Activated naive CD4-positive, alpha-beta T cell treated with anti-CD3 and anti-CD28 coated beads, Interleukin-2, amount 10 ng/mL, durations not matched to agents 7 days and 5 days (primary cell): Measurements from ENCODE around the gene SCGB3A1.

Experiments used
- CTCF ChIA-PET: fragments of 350-600 bp; sonication (Branson Sonifier 250); formaldehyde crosslinking; loops from one replicate; lab custom pipeline; 2021; ENCODE audit warnings: antibody characterized with exemption; lab: Charles Lee
- DNase-seq: peaks from one replicate; pipeline ENCODE4 v3.0.0-alpha.2; 2020
- H3K27ac Mint-ChIP-seq: one replicate; pipeline ENCODE4 v1.8.0; 2021; ENCODE audit warnings: mild to moderate bottlenecking, moderate library complexity, mixed read lengths
- H3K27me3 Mint-ChIP-seq: one replicate; pipeline ENCODE4 v1.8.0; 2021; ENCODE audit warnings: mild to moderate bottlenecking, mixed read lengths
- H3K36me3 Mint-ChIP-seq: one replicate; pipeline ENCODE4 v1.8.0; 2021; ENCODE audit warnings: mixed read lengths
- H3K4me1 Mint-ChIP-seq: one replicate; pipeline ENCODE4 v1.8.0; 2021; ENCODE audit warnings: mixed read lengths
- H3K4me3 Mint-ChIP-seq: one replicate; pipeline ENCODE4 v1.8.0; 2021; ENCODE audit warnings: mild to moderate bottlenecking, moderate library complexity, mixed read lengths
- H3K9me3 Mint-ChIP-seq: one replicate; pipeline ENCODE4 v1.8.0; 2021; ENCODE audit warnings: mixed read lengths

Gene SCGB3A1

DNA sequence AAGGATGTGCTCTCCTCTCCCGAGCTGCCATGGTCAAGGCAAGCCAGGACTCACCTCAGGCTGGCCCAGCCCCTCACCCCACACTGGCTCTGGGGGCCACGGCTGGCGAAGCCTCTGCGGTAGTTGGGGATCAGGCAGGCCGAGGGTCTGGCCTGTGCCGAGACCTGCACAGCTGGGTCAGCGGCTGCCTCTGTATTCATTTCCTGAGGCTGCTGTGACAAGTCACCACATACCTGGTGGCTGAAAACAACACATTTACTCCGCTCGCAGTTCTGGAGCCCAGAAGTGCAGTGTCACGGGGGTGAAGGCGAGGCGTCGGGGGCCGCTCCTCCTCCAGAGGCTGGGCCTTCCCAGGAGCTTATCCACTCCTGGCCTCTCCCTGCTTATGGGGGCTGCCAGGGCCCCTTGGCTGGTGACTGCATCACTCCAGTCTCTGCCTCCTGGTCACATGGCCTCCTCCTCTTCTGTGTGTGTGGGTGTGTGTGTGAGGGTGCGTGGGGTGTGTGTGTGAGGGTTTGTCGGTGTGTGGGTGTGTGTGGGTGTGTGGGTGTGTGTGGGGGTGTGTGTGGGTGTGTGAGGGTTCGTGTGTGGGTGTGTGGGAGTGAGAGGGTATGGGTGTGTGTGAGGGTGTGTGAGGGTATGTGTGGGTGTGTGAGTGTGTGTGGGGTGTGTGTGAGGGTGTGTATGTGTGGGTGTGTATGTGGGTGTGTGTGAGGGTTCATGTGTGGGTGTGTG, 3.2 kb upstream of the SCGB3A1 start:
- H3K36me3 Mint-ChIP-seq: no peaks in the 10 kb centered on the region
- CTCF ChIA-PET: no interaction called here
- H3K4me1 Mint-ChIP-seq: peaks cover 8% of the 10 kb centered on the region
- no peak overlapping the region for H3K4me3 Mint-ChIP-seq
- DNase-seq: peak; percentile 17
- no peaks in the 10 kb centered on the region for H3K9me3 Mint-ChIP-seq
- H3K27me3 Mint-ChIP-seq: peaks cover 45% of the 10 kb centered on the region
- H3K27ac Mint-ChIP-seq: no peak overlapping the region

- no peak overlapping the region for H3K4me3 Mint-ChIP-seq
- CTCF ChIA-PET: no interaction called here
- no peaks in the 10 kb centered on the region for H3K36me3 Mint-ChIP-seq
- no peak overlapping the region for H3K27ac Mint-ChIP-seq
- H3K9me3 Mint-ChIP-seq: no peaks in the 10 kb centered on the region
- H3K4me1 Mint-ChIP-seq: peaks cover 11% of the 10 kb centered on the region
- DNase-seq: peak; percentile 14
- peaks cover 54% of the 10 kb centered on the region for H3K27me3 Mint-ChIP-seq
Observed at GRCh38 chr5:180593446-180594206, 2.3 kb upstream of the SCGB3A1 start.

- H3K4me3 Mint-ChIP-seq: no peak overlapping the region
- H3K27ac Mint-ChIP-seq: peak overlapping the region; percentile 21
- CTCF ChIA-PET: no interaction called here
- no peaks in the 10 kb centered on the region for H3K9me3 Mint-ChIP-seq
- peaks cover 11% of the 10 kb centered on the region for H3K4me1 Mint-ChIP-seq
- no peaks in the 10 kb centered on the region for H3K36me3 Mint-ChIP-seq
- DNase-seq: no peak
- H3K27me3 Mint-ChIP-seq: peaks cover 61% of the 10 kb centered on the region
Observed at GRCh38 chr5:180592176-180592575, 877 bp upstream of the SCGB3A1 start.

GRCh38 chr5:180590543-180591310, 572 bp downstream of the SCGB3A1 start:
- Mint-ChIP-seq H3K4me3 (no peak overlapping the region), H3K9me3 (no peaks in the 10 kb centered on the region), H3K36me3 (no peaks in the 10 kb centered on the region), H3K27me3 (peaks cover 64% of the 10 kb centered on the region), H3K4me1 (peaks cover 11% of the 10 kb centered on the region), H3K27ac (no peak overlapping the region)
- CTCF ChIA-PET: no interaction called here
- peak; percentile 17 for DNase-seq

GRCh38 chr5:180589771-180590542, 1.3 kb downstream of the SCGB3A1 start:
- no peak overlapping the region for H3K27ac Mint-ChIP-seq
- no peaks in the 10 kb centered on the region for H3K36me3 Mint-ChIP-seq
- H3K9me3 Mint-ChIP-seq: no peaks in the 10 kb centered on the region
- peak; percentile 20 for DNase-seq
- CTCF ChIA-PET: no interaction called here
- H3K4me3 Mint-ChIP-seq: no peak overlapping the region
- peaks cover 64% of the 10 kb centered on the region for H3K27me3 Mint-ChIP-seq
- H3K4me1 Mint-ChIP-seq: peaks cover 11% of the 10 kb centered on the region

DNA sequence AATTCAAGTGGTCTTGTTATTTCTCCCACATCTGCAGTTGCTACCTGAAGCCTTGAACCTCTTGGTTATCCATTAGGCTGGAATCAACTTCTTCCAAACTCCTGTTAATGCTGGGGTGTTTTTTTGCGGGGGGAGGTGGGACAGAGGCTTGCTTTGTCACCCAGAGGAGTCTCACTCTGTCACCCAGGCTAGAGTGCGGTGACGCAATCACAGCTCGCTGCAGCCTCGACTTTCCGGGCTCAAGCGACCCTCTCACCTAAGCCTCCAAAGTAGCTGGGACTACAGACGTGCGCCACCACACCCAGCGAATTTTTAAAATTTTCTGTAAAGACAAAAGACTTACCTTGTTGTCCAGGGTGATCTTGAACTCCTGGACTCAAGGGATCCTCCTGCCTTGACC, 4.4 kb downstream of the SCGB3A1 start:
- Mint-ChIP-seq H3K9me3 (no peaks in the 10 kb centered on the region), H3K27ac (no peak overlapping the region), H3K36me3 (no peaks in the 10 kb centered on the region), H3K27me3 (peaks cover 46% of the 10 kb centered on the region), H3K4me3 (no peak overlapping the region), H3K4me1 (peaks cover 7% of the 10 kb centered on the region)
- CTCF ChIA-PET: no interaction called here
- DNase-seq: no peak

GRCh38 chr5:180586204-180586603, 5.1 kb downstream of the SCGB3A1 start:
- Mint-ChIP-seq H3K36me3 (no peaks in the 10 kb centered on the region), H3K27ac (no peak overlapping the region), H3K9me3 (no peaks in the 10 kb centered on the region), H3K4me1 (peaks cover 7% of the 10 kb centered on the region), H3K4me3 (no peak overlapping the region), H3K27me3 (peaks cover 41% of the 10 kb centered on the region)
- no peak for DNase-seq
- CTCF ChIA-PET: no interaction called here

GRCh38 chr5:180583738-180584137, 7.6 kb downstream of the SCGB3A1 start:
- no peak for DNase-seq
- H3K36me3 Mint-ChIP-seq: no peaks in the 10 kb centered on the region
- no peak overlapping the region for H3K4me3 Mint-ChIP-seq
- H3K27ac Mint-ChIP-seq: no peak overlapping the region
- H3K9me3 Mint-ChIP-seq: no peaks in the 10 kb centered on the region
- CTCF ChIA-PET: no interaction called here
- H3K4me1 Mint-ChIP-seq: no peaks in the 10 kb centered on the region
- H3K27me3 Mint-ChIP-seq: peaks cover 18% of the 10 kb centered on the region

- CTCF ChIA-PET: no interaction called here
- Mint-ChIP-seq H3K27me3 (peaks cover 7% of the 10 kb centered on the region), H3K4me1 (no peaks in the 10 kb centered on the region), H3K4me3 (no peak overlapping the region), H3K36me3 (peaks cover 12% of the 10 kb centered on the region), H3K9me3 (no peaks in the 10 kb centered on the region), H3K27ac (no peak overlapping the region)
- no peak for DNase-seq
Observed at GRCh38 chr5:180580681-180581080, 10.6 kb downstream of the SCGB3A1 start.

GRCh38 chr5:180575571-180575970, 15.7 kb downstream of the SCGB3A1 start:
- peaks cover 38% of the 10 kb centered on the region for H3K36me3 Mint-ChIP-seq
- peaks cover 3% of the 10 kb centered on the region for H3K4me1 Mint-ChIP-seq
- no peak for DNase-seq
- H3K27ac Mint-ChIP-seq: peak overlapping the region; percentile 45
- no peak overlapping the region for H3K4me3 Mint-ChIP-seq
- CTCF ChIA-PET: interaction anchor here (0.6 kb wide), 1 partner anchor 836 kb away, joined by 4 read pairs; no protein-coding TSS in a partner anchor
- H3K9me3 Mint-ChIP-seq: no peaks in the 10 kb centered on the region
- H3K27me3 Mint-ChIP-seq: no peaks in the 10 kb centered on the region

- peaks cover 55% of the 10 kb centered on the region for H3K36me3 Mint-ChIP-seq
- peaks cover 12% of the 10 kb centered on the region for H3K4me1 Mint-ChIP-seq
- H3K4me3 Mint-ChIP-seq: no peak overlapping the region
- no peak for DNase-seq
- CTCF ChIA-PET: no interaction called here
- H3K27ac Mint-ChIP-seq: peak overlapping the region; percentile 60
- H3K9me3 Mint-ChIP-seq: no peaks in the 10 kb centered on the region
- H3K27me3 Mint-ChIP-seq: no peaks in the 10 kb centered on the region
Observed at GRCh38 chr5:180568914-180569313, 22.4 kb downstream of the SCGB3A1 start.

DNA sequence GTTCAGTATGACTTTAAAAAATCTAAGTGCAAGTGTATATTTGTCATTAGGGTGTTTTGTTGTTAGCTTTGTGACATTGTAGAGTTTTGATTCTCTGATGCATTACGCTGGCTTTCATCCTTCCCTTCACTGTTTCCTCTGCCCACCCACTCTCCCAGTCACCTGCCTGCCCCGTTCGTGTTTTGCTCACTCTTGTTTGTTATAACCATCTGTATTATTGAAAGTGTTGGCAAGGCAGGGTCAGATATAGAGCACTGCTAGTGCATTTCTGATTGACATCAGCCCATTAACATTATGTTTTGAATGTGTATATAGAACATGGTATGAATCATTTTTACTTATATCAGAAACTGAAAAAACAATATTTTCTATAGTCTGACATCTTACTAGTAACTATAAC, 27.3 kb downstream of the SCGB3A1 start:
- Mint-ChIP-seq H3K27ac (no peak overlapping the region), H3K36me3 (peaks cover 54% of the 10 kb centered on the region)

GRCh38 chr5:180558232-180558631, 33.1 kb downstream of the SCGB3A1 start:
- H3K27ac Mint-ChIP-seq: no peak overlapping the region
- CTCF ChIA-PET: no interaction called here
- no peak for DNase-seq
- no peaks in the 10 kb centered on the region for H3K27me3 Mint-ChIP-seq
- H3K9me3 Mint-ChIP-seq: no peaks in the 10 kb centered on the region
- H3K4me3 Mint-ChIP-seq: no peak overlapping the region
- peaks cover 54% of the 10 kb centered on the region for H3K36me3 Mint-ChIP-seq
- peaks cover 15% of the 10 kb centered on the region for H3K4me1 Mint-ChIP-seq

More for the DNA sequence above, 27.3 kb downstream of the SCGB3A1 start:
- DNase-seq: no peak
- Mint-ChIP-seq H3K4me1 (peaks cover 31% of the 10 kb centered on the region), H3K4me3 (no peak overlapping the region), H3K27me3 (no peaks in the 10 kb centered on the region), H3K9me3 (no peaks in the 10 kb centered on the region)
- CTCF ChIA-PET: no interaction called here
